K562 (cell line): ENCODE results near the gene BPTF. TPM values are rescaled to one million over a fixed set of nuclear protein-coding genes. Genes with fewer than 3 reads are reported as not detected.

Experiments
- ATAC-seq: fragments of 200-7000 bp; cut with Tn5 transposase; 3 replicates; pipeline ENCODE4 v1.9.1; 2020; ENCODE audit warnings: moderate library complexity
- BruUV-seq: library from RNA; stranded (reverse); fragments of 400-500 nt; replicated peaks from 2 replicates; lab custom pipeline; 2021; lab: Mats Ljungman, UMichigan
- CTCF ChIA-PET: fragments of 300-600 bp; formaldehyde crosslinking; extraction: SDS; loops from one replicate; lab custom pipeline; 2021; ENCODE audit warnings: low intra/inter-chr PET ratio; lab: Yijun Ruan, JAX
- POLR2A ChIA-PET: fragments of 300-600, 350-650 bp; sonication (Branson Sonifier 250); formaldehyde crosslinking; extraction: SDS; loops from one replicate; lab custom pipeline; 2021; ENCODE audit warnings: antibody characterized with exemption, inconsistent platforms; lab: Yijun Ruan, JAX
- DNase-seq, 4 experiments: peaks; one replicate each; pipeline versions ENCODE4 v3.0.0 to v3.0.0-alpha.2; 2011 to 2018; ENCODE audit warnings: low spot score in 3 of 4, mixed read lengths in 3 of 4; ENCODE audit errors: extremely low read depth in 1 of 4
- FAIRE-seq: peaks from 2 replicates; lab custom pipeline; 2011; peaks lifted over from hg19 to GRCh38; lab: Jason Lieb, UNC
- H2AFZ ChIP-seq: 2 replicates; pipeline ENCODE4 v1.6.0; 2011; ENCODE audit warnings: low read depth, low read length, control low read depth, inconsistent platforms
- H3K27ac ChIP-seq: fragments of 200-600 bp; 3 replicates; pipeline ENCODE4 v1.8.0; 2011; ENCODE audit warnings: low read depth, mild to moderate bottlenecking, control low read depth, inconsistent platforms, low read length, moderate library complexity, mixed read lengths; ENCODE audit errors: extremely low read depth
- H3K27me3 ChIP-seq, 2 experiments: fragments of 300-600 bp in 1 of 2; 2 replicates in 1 of 2; 3 replicates in 1 of 2; pipeline versions ENCODE4 v1.6.0 to v1.8.0; 2011; ENCODE audit warnings: inconsistent platforms in 2 of 2, low read length in 2 of 2, mild to moderate bottlenecking in 1 of 2, mixed read lengths in 1 of 2, moderate library complexity in 1 of 2; ENCODE audit not compliant: control insufficient read depth in 2 of 2, insufficient read depth in 2 of 2
- H3K36me3 ChIP-seq: fragments of 300-600 bp; 3 replicates; pipeline ENCODE4 v1.8.0; 2011; ENCODE audit warnings: mild to moderate bottlenecking, low read length, inconsistent platforms; ENCODE audit not compliant: control insufficient read depth, insufficient read depth
- H3K4me1 ChIP-seq, 2 experiments: fragments of 200-600 bp in 1 of 2; replicated peaks in 1 of 2; 2 replicates in 1 of 2; 3 replicates in 1 of 2; pipeline versions ENCODE4 v1.5.1 to v1.8.0; 2011; ENCODE audit warnings: inconsistent platforms in 2 of 2, low read length in 2 of 2, mild to moderate bottlenecking in 1 of 2, mixed read lengths in 1 of 2, moderate library complexity in 1 of 2; ENCODE audit not compliant: control insufficient read depth in 2 of 2, insufficient read depth in 2 of 2
- H3K4me2 ChIP-seq: 2 replicates; pipeline ENCODE4 v1.6.1; 2011; ENCODE audit warnings: low read length, control low read depth, inconsistent platforms, mixed read lengths; ENCODE audit not compliant: insufficient read depth
- H3K4me3 ChIP-seq: fragments of 200-600 bp; sonication (generic), shearing (Covaris generic); 2 replicates; pipeline ENCODE4 v1.5.1; 2016; ENCODE audit warnings: control low read depth, inconsistent platforms
- H3K79me2 ChIP-seq: fragments of 200-600 bp; 3 replicates; pipeline ENCODE4 v1.8.0; 2011; ENCODE audit warnings: low read length, inconsistent platforms; ENCODE audit not compliant: control insufficient read depth, insufficient read depth
- H3K9ac ChIP-seq, 2 experiments: 2 replicates each; pipeline versions ENCODE4 v1.6.0 to v1.6.1; 2011; ENCODE audit warnings: low read depth in 2 of 2, low read length in 2 of 2, control low read depth in 1 of 2, inconsistent platforms in 1 of 2, mild to moderate bottlenecking in 1 of 2, mixed read lengths in 1 of 2; ENCODE audit not compliant: insufficient read depth in 1 of 2
- H3K9me1 ChIP-seq: one replicate; pipeline ENCODE4 v1.6.0; 2011; ENCODE audit warnings: inconsistent platforms, mild to moderate bottlenecking, low read length, moderate library complexity; ENCODE audit not compliant: control insufficient read depth, insufficient read depth
- H3K9me3 ChIP-seq: replicated peaks from 2 replicates; pipeline ENCODE4 v1.5.1; 2011; ENCODE audit warnings: low read depth, low read length, inconsistent platforms; ENCODE audit not compliant: control insufficient read depth, insufficient read depth
- H4K20me1 ChIP-seq: replicated peaks from 2 replicates; pipeline ENCODE4 v1.6.1; 2011; ENCODE audit warnings: low read length, inconsistent platforms, mixed read lengths; ENCODE audit not compliant: control insufficient read depth, insufficient read depth
- C11orf30 ChIP-seq: fragments of 450-650 bp; IDR thresholded peaks from 2 replicates; pipeline ENCODE4 v1.6.1; 2016; ENCODE audit warnings: low read depth, mild to moderate bottlenecking
- CBFA2T3 ChIP-seq: fragments of 450-650 bp; IDR thresholded peaks from 2 replicates; pipeline ENCODE4 v1.6.1; 2017
- NFE2 ChIP-seq: IDR thresholded peaks from 2 replicates; pipeline ENCODE4 v1.6.1; 2014; ENCODE audit warnings: antibody characterized with exemption, low read depth
- NFXL1 ChIP-seq: fragments of 450-650 bp; formaldehyde crosslinking; IDR thresholded peaks from 2 replicates; pipeline ENCODE4 v1.4.0; 2021; ENCODE audit warnings: mild to moderate bottlenecking
- TAL1 ChIP-seq: fragments of 450-650 bp; IDR thresholded peaks from 2 replicates; pipeline ENCODE4 v1.6.1; 2016; ENCODE audit warnings: mild to moderate bottlenecking
- XRCC5 ChIP-seq: fragments of 200-400 bp; formaldehyde crosslinking; IDR thresholded peaks from 2 replicates; pipeline ENCODE4 v1.6.1; 2017; ENCODE audit warnings: low read depth, mild to moderate bottlenecking, low read length
- ZNF316 ChIP-seq: fragments of 450-650 bp; IDR thresholded peaks from 2 replicates; pipeline ENCODE4 v1.6.1; 2016
- ZNF384 ChIP-seq: IDR thresholded peaks from 2 replicates; pipeline ENCODE4 v1.6.1; 2012; ENCODE audit warnings: low read depth, low read length, improper control_type of control experiment
- ZNF707 ChIP-seq: fragments of 250-450 bp; sonication (Bioruptor Pico); conservative IDR thresholded peaks from 2 replicates; pipeline ENCODE4 v1.8.0; 2022; ENCODE audit warnings: inconsistent platforms, mild to moderate bottlenecking, moderate library complexity
- WGBS: fragments of 100-300 bp; shearing (Covaris generic); methylation state at CpG from one replicate; pipeline ENCODE4 v1.1.6; 2016; ENCODE audit warnings: low coverage, mixed read lengths; ENCODE audit not compliant: insufficient coverage; ENCODE audit errors: missing lambda C conversion rate; 5-methylcytosine and 5-hydroxymethylcytosine counted together
- in situ Hi-C: fragments of 300-500 bp; cut with MboI; formaldehyde crosslinking; loops from 4 replicates; pipeline ENCODE4 v1.15.0; 2018; ENCODE audit warnings: inconsistent platforms, mixed read lengths
- intact Hi-C: fragments of 100-400 bp; cut with micrococcal nuclease; formaldehyde crosslinking; loops from 2 replicates; pipeline ENCODE4 v1.14.2; 2022
- polyA plus RNA-seq, 8 experiments: library from polyadenylated mRNA; depleted of rRNA in 4 of 8; stranded (reverse) in 5 of 8; unstranded in 3 of 8; fragments of >200 nt; fragmentation: Nextera tagmentation in 2 of 8; fragmentation: Illumina TruSeq in 1 of 8; extraction: Ambion mirVana in 2 of 8; extraction: Trizol in 1 of 8; gene quantifications; 2 replicates each; pipeline versions ENCODE4 v1.2.1 to v1.2.3, GENCODE V29; 2011 to 2014; ENCODE audit warnings: inconsistent platforms in 1 of 8, missing spikeins in 1 of 8
- total RNA-seq, 7 experiments: library from RNA; depleted of rRNA in 6 of 7; stranded (reverse); fragments of >200 nt in 6 of 7; fragmentation: Illumina TruSeq in 2 of 7; extraction: Trizol in 2 of 7; gene quantifications; 2 replicates each; pipeline versions ENCODE4 v1.2.1 to v1.2.3, GENCODE V29; 2011 to 2021; ENCODE audit warnings: low replicate concordance in 1 of 7
- TF ChIP-seq, protein P1 (sequence below), 3 experiments: IDR thresholded peaks in 2 of 3; conservative IDR thresholded peaks in 1 of 3; 2 replicates each; pipeline ENCODE4 v1.5.1; 2011 to 2012; ENCODE audit warnings: low read length in 3 of 3, mild to moderate bottlenecking in 3 of 3, control low read depth in 2 of 3, improper control_type of control experiment in 1 of 3, inconsistent platforms in 1 of 3, low read depth in 1 of 3, mixed read lengths in 1 of 3, moderate library complexity in 1 of 3; ENCODE audit not compliant: insufficient read depth in 2 of 3

The BPTF gene
- total and polyA plus RNA-seq, 9 of the 15 experiments (the other 6 are each of a cell fraction or from before 2014, with no cell fraction given): 12.5 to 52.1 (median 26.9) TPM

DNA sequence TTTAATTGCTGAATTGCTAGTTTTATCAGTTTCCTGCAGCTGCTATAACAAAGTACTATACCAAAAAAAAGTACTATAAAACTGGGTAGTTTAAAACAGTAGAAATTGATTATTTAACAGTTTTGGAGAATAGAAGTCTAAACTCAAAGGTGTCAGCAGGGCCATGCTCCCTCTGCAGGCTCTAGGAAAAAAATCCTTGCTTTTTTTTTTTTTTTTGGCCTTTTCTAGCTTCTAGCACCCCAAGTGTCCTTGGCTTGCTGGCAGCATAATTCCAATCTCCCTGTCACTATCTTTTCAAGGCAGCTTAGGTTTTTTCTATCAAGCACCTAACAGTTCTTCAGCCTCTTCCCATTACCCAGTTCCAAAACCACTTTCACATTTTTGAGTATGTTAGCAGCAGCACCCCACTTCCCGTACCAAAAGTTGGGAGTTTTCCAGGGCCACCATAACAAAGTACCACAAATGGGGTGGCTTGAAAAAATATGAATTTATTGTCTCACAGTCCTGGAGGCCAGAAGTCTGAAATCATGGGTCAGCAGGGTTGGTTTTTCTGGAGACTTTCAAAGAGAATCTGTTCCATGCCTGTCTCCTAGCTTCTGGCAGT lies 37.4 kb downstream of the BPTF start:
- Histone ChIP-seq H3K79me2 (peaks cover 84% of the 10 kb centered on the region), H4K20me1 (no peaks in the 10 kb centered on the region; the same call in 1 of the 2 replicates), H3K9ac (no peak overlapping the region), H3K36me3 (peaks cover 15% of the 10 kb centered on the region), H3K27ac (no peak overlapping the region), H3K9me3 (no peaks in the 10 kb centered on the region), H3K9me1 (no peaks in the 10 kb centered on the region), H3K4me3 (no peak overlapping the region), H3K27me3 (no peaks in the 10 kb centered on the region), H3K4me1 (peaks cover 0 to 8% of the 10 kb centered on the region in 2 experiments; a peak in 1 of 5 replicates), H3K4me2 (no peak overlapping the region), H2AFZ (no peak overlapping the region)
- intact Hi-C loops (no loop called here), in situ Hi-C loops (no loop called here)
- TF ChIP-seq NFXL1 (CRISPR knock-in tag) (no peak), ZNF316 (peak; percentile 48), XRCC5 (no peak), C11orf30 (peak; percentile 56; the same call in 1 of the 2 replicates), TAL1 (peak; percentile 24; the same call in 1 of the 2 replicates), ZNF707 (CRISPR knock-in tag) (peak; percentile 85), ZNF384 (peak; percentile 90), CBFA2T3 (peak; percentile 41; the same call in 1 of the 2 replicates), NFE2 (no peak)
- TF ChIP-seq, protein P1, sequence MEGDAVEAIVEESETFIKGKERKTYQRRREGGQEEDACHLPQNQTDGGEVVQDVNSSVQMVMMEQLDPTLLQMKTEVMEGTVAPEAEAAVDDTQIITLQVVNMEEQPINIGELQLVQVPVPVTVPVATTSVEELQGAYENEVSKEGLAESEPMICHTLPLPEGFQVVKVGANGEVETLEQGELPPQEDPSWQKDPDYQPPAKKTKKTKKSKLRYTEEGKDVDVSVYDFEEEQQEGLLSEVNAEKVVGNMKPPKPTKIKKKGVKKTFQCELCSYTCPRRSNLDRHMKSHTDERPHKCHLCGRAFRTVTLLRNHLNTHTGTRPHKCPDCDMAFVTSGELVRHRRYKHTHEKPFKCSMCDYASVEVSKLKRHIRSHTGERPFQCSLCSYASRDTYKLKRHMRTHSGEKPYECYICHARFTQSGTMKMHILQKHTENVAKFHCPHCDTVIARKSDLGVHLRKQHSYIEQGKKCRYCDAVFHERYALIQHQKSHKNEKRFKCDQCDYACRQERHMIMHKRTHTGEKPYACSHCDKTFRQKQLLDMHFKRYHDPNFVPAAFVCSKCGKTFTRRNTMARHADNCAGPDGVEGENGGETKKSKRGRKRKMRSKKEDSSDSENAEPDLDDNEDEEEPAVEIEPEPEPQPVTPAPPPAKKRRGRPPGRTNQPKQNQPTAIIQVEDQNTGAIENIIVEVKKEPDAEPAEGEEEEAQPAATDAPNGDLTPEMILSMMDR (IDR thresholded peaks at IDR 0.05 in 2 of 3, conservative IDR thresholded peaks at IDR 0.05 in 1 of 3; ENCODE audit: insufficient read depth in 2 of 3, low read depth in 1 of 3, low read length in 3 of 3): peak; percentile 25 to 52 (median 42); a peak in 4 of 6 replicates
- peak in 2 of 4 experiments; percentile 16 to 23 for DNase-seq
- POLR2A ChIA-PET: interaction anchor here (1.0 kb wide), 1 partner anchor 79 kb away, joined by 3 read pairs; no protein-coding TSS in a partner anchor
- WGBS: 67% methylated on average over 1 of the region's 1 CpG
- CTCF ChIA-PET: interaction anchor here (0.5 to 0.9 kb wide), 3 partner anchors 28 to 143 kb away, joined by 3 to 9 read pairs (median 3); no protein-coding TSS in a partner anchor
- peak; percentile 74 for ATAC-seq
- no peak for FAIRE-seq
- BruUV-seq: no TSS peak
